Retina (tissue), 1 donor: ENCODE data around the gene BMERB1.
A peak's percentile ranks its signal among the peaks of the same experiment; 100 is the strongest.
"Not testable (repeated sequence)": the region's sequence is repeated elsewhere in the genome, so short reads cannot be mapped to it uniquely, and the experiment has no call there.

ENCODE experiments used
- DNase-seq: peaks from one replicate; pipeline ENCODE4 v3.0.0-alpha.2; 2016

The BMERB1 gene

GRCh38 chr16:15434425-15435215 is at the start of gene BMERB1:
TSS of gene BMERB1 (plus strand) at chr16:15434588. CDS start at chr16:15434654, 66 bp downstream.
- peak; percentile 93 for DNase-seq

GRCh38 chr16:15388060-15388459 is 46.3 kb upstream of the BMERB1 start:
- not testable (repeated sequence) for DNase-seq

GRCh38 chr16:15389916-15390315 is 44.5 kb upstream of the BMERB1 start:
- DNase-seq = not testable (repeated sequence)

- DNase-seq = not testable (repeated sequence)
Measured at GRCh38 chr16:15393025-15393424, 41.4 kb upstream of the BMERB1 start.

- peak; percentile 87 for DNase-seq
Measured at GRCh38 chr16:15395631-15396508, 38.5 kb upstream of the BMERB1 start, which contains the start of gene MPV17L. TSS of gene MPV17L (plus strand) at chr16:15395754. CDS start at chr16:15395898, 144 bp downstream.

- not testable (repeated sequence) for DNase-seq
Measured at GRCh38 chr16:15396509-15396829, 37.9 kb upstream of the BMERB1 start.

GRCh38 chr16:15396948-15397594 is 37.3 kb upstream of the BMERB1 start:
- peak; percentile 7 for DNase-seq

GRCh38 chr16:15398618-15399316 is 35.6 kb upstream of the BMERB1 start:
- DNase-seq = no peak

GRCh38 chr16:15399317-15399716 is 35.1 kb upstream of the BMERB1 start:
- no peak for DNase-seq

GRCh38 chr16:15400314-15400713 is 34.1 kb upstream of the BMERB1 start:
- not testable (repeated sequence) for DNase-seq

- no peak for DNase-seq
Measured at GRCh38 chr16:15401972-15402371, 32.4 kb upstream of the BMERB1 start.

GRCh38 chr16:15403392-15403995 is 30.9 kb upstream of the BMERB1 start:
- DNase-seq = no peak

- DNase-seq = not testable (repeated sequence)
Measured at GRCh38 chr16:15404091-15404490, 30.3 kb upstream of the BMERB1 start.

GRCh38 chr16:15404792-15405191 is 29.6 kb upstream of the BMERB1 start:
- no peak for DNase-seq

GRCh38 chr16:15407756-15408155 is 26.6 kb upstream of the BMERB1 start:
- not testable (repeated sequence) for DNase-seq

- DNase-seq = not testable (repeated sequence)
Measured at GRCh38 chr16:15409476-15409875, 24.9 kb upstream of the BMERB1 start.

- no peak for DNase-seq
Measured at GRCh38 chr16:15415511-15415985, 18.8 kb upstream of the BMERB1 start.

- DNase-seq = no peak
Measured at GRCh38 chr16:15417197-15417596, 17.2 kb upstream of the BMERB1 start.

GRCh38 chr16:15418206-15418605 is 16.2 kb upstream of the BMERB1 start:
- no peak for DNase-seq

GRCh38 chr16:15421696-15422095 is 12.7 kb upstream of the BMERB1 start:
- not testable (repeated sequence) for DNase-seq

- no peak for DNase-seq
Measured at GRCh38 chr16:15422222-15422621, 12.2 kb upstream of the BMERB1 start.

GRCh38 chr16:15425861-15426260 is 8.5 kb upstream of the BMERB1 start:
- no peak for DNase-seq
